Liver (tissue), 9 donors: ENCODE measurements around the gene ARHGAP23. TPM values are rescaled to one million over a fixed set of nuclear protein-coding genes. Genes with fewer than 3 reads are reported as not detected.

Experiments
- DNase-seq: peaks from one replicate; pipeline ENCODE4 v3.0.0-alpha.2; 2017; ENCODE audit warnings: low spot score
- H3K27ac ChIP-seq, 2 donors: one replicate each; pipeline ENCODE4 v1.7.0; 2013; ENCODE audit warnings: inconsistent platforms in 2 of 2, low read length in 2 of 2, control low read depth in 1 of 2, low read depth in 1 of 2, mild to moderate bottlenecking in 1 of 2
- H3K27me3 ChIP-seq, 4 donors: one replicate each; pipeline versions ENCODE4 v1.6.1 to v1.7.0; 2013; ENCODE audit warnings: low read length in 3 of 4, inconsistent platforms in 1 of 4, mild to moderate bottlenecking in 1 of 4, moderate library complexity in 1 of 4; ENCODE audit not compliant: control insufficient read depth in 4 of 4, insufficient read depth in 4 of 4
- H3K36me3 ChIP-seq, 4 donors: one replicate each; pipeline versions ENCODE4 v1.6.1 to v1.7.0; 2013; ENCODE audit warnings: low read length in 3 of 4, mild to moderate bottlenecking in 3 of 4, low read depth in 1 of 4, moderate library complexity in 1 of 4; ENCODE audit not compliant: control insufficient read depth in 4 of 4, insufficient read depth in 3 of 4
- H3K4me1 ChIP-seq, 4 donors: one replicate each; pipeline versions ENCODE4 v1.6.1 to v1.7.0; 2013; ENCODE audit warnings: low read length in 3 of 4, mild to moderate bottlenecking in 3 of 4, moderate library complexity in 1 of 4; ENCODE audit not compliant: control insufficient read depth in 4 of 4, insufficient read depth in 4 of 4
- H3K4me3 ChIP-seq, 3 donors: one replicate each; pipeline versions ENCODE4 v1.6.1 to v1.7.0; 2013; ENCODE audit warnings: low read length in 3 of 3, control low read depth in 1 of 3, low read depth in 1 of 3, mild to moderate bottlenecking in 1 of 3
- H3K9ac ChIP-seq, 2 donors: one replicate each; pipeline ENCODE4 v1.7.0; 2013; ENCODE audit warnings: low read length in 2 of 2, mild to moderate bottlenecking in 2 of 2, moderate library complexity in 2 of 2, control low read depth in 1 of 2, low read depth in 1 of 2
- H3K9me3 ChIP-seq, 4 donors: one replicate each; pipeline versions ENCODE4 v1.6.1 to v1.7.0; 2013; ENCODE audit warnings: low read length in 3 of 4; ENCODE audit not compliant: control insufficient read depth in 4 of 4
- EGR1 ChIP-seq, 2 donors: IDR thresholded peaks; 2 replicates each; pipeline ENCODE4 v1.6.1; 2016 to 2018; ENCODE audit warnings: antibody characterized with exemption in 2 of 2, low read depth in 2 of 2
- FOXA1 ChIP-seq: IDR thresholded peaks from 2 replicates; pipeline ENCODE4 v1.6.1; 2016; ENCODE audit warnings: antibody characterized with exemption
- FOXA2 ChIP-seq: IDR thresholded peaks from 2 replicates; pipeline ENCODE4 v1.6.1; 2016; ENCODE audit warnings: antibody characterized with exemption
- GABPA ChIP-seq, 2 donors: IDR thresholded peaks in 1 of 2; conservative IDR thresholded peaks in 1 of 2; 2 replicates each; pipeline ENCODE4 v1.6.1; 2016; ENCODE audit warnings: antibody characterized with exemption in 2 of 2, mild to moderate bottlenecking in 1 of 2, moderate library complexity in 1 of 2
- HNF4A ChIP-seq, 2 donors: conservative IDR thresholded peaks; 2 replicates each; pipeline ENCODE4 v1.6.1; 2016; ENCODE audit warnings: antibody characterized with exemption in 2 of 2, mild to moderate bottlenecking in 2 of 2
- HNF4G ChIP-seq: IDR thresholded peaks from 2 replicates; pipeline ENCODE4 v1.6.1; 2016; ENCODE audit warnings: antibody characterized with exemption
- JUND ChIP-seq, 2 donors: IDR thresholded peaks; 2 replicates each; pipeline ENCODE4 v1.6.1; 2016; ENCODE audit warnings: antibody characterized with exemption in 2 of 2
- NR2F2 ChIP-seq: IDR thresholded peaks from 2 replicates; pipeline ENCODE4 v1.6.1; 2016; ENCODE audit warnings: antibody characterized with exemption
- RAD21 ChIP-seq, 2 donors: IDR thresholded peaks; 2 replicates each; pipeline ENCODE4 v1.6.1; 2016; ENCODE audit warnings: antibody characterized with exemption in 2 of 2, mild to moderate bottlenecking in 2 of 2
- RXRA ChIP-seq, 2 donors: IDR thresholded peaks; 2 replicates each; pipeline ENCODE4 v1.6.1; 2017 to 2018; ENCODE audit warnings: antibody characterized with exemption in 2 of 2, mild to moderate bottlenecking in 1 of 2
- SP1 ChIP-seq: IDR thresholded peaks from 2 replicates; pipeline ENCODE4 v1.6.1; 2018; ENCODE audit warnings: antibody characterized with exemption, mild to moderate bottlenecking
- TAF1 ChIP-seq: conservative IDR thresholded peaks from 2 replicates; pipeline ENCODE4 v1.6.1; 2016; ENCODE audit warnings: antibody characterized with exemption, mild to moderate bottlenecking
- YY1 ChIP-seq: IDR thresholded peaks from 2 replicates; pipeline ENCODE4 v1.6.1; 2016; ENCODE audit warnings: antibody characterized with exemption, mild to moderate bottlenecking
- WGBS: extraction: QIAGEN DNeasy Blood & Tissue Kit; methylation state at CpG from one replicate; pipeline ENCODE4 v1.1.7; 2013; 5-methylcytosine and 5-hydroxymethylcytosine counted together
- polyA plus RNA-seq, 2 donors: library from polyadenylated mRNA; stranded (reverse) in 1 of 2; unstranded in 1 of 2; fragments of 200-250 nt in 1 of 2; fragments of >200 nt in 1 of 2; fragmentation: Nextera tagmentation in 1 of 2; extraction: Ambion mirVana in 1 of 2; gene quantifications; one replicate each; pipeline versions ENCODE4 v1.2.1 to v1.2.3, GENCODE V29; 2013 to 2015
- total RNA-seq, 2 donors: library from RNA; depleted of rRNA; stranded (reverse); fragments of >200 nt; gene quantifications; one replicate each; pipeline ENCODE4 v1.2.3, GENCODE V29; 2014
- TF ChIP-seq, protein P1 (sequence below): IDR thresholded peaks from 2 replicates; pipeline ENCODE4 v1.6.1; 2016; ENCODE audit warnings: antibody characterized with exemption
- TF ChIP-seq, protein P2 (sequence below): IDR thresholded peaks from 2 replicates; pipeline ENCODE4 v1.6.1; 2016; ENCODE audit warnings: antibody characterized with exemption
- TF ChIP-seq, protein P3 (sequence below): IDR thresholded peaks from 2 replicates; pipeline ENCODE4 v1.6.1; 2016; ENCODE audit warnings: antibody characterized with exemption, mild to moderate bottlenecking
- TF ChIP-seq, protein P4 (sequence below): fragments of 150-350 bp; IDR thresholded peaks from 2 replicates; pipeline ENCODE4 v1.5.1; 2017; ENCODE audit warnings: improper control_type of control experiment, low read depth, low read length; ENCODE audit not compliant: missing input control
- TF ChIP-seq, protein P5 (sequence below): IDR thresholded peaks from 2 replicates; pipeline ENCODE4 v1.6.1; 2016; ENCODE audit warnings: antibody characterized with exemption
- donor health status: healthy.
- donor health status: healthy.
- donor health status: healthy.
- donor health status: healthy.
- donor health status: healthy.

The ARHGAP23 gene
- total and polyA plus RNA-seq, 4 donors: 0.28 to 31.8 (median 4.6) TPM

DNA sequence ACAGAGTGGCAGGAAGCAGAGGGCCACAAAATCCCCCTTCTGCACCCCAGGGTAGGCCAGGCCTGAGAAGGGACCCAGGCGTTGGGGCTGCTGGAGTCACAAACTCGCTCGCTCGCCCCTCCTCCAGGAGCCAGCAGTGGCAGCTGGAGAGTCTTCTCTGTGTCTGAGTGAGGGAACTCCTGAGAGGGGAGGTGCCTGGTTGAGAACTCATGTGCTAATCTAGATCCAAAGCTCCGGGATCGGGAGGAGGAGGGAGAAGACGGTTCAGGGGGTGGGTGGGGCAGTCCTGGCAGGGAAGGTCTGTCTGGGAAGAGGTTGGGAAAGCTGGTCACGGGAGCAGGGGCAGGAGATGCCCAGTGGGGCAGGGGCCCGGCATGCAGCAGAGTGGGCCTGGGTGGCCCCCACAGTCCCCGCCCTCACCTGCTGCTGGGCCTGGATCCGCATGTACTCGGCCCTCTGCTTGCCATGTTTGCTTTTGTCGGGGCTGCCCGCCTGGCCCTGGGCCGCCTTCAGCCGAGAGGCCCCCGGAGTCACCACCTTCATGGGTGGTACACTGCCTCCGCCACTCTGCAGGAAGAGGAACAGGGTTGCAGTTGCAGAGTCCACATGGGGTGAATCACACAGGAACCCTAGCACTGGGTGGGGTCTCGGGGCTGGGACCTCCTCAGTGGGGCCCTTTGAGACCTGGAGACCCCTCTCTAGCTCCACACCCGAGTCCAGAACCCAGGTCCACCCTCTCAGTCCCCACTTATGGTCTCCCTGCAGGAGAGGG, 115.3 kb downstream of the ARHGAP23 start (continued):
- TF ChIP-seq HNF4A (conservative IDR thresholded peaks at IDR 0.05) (no peak), EGR1 (IDR thresholded peaks at IDR 0.05; ENCODE audit: low read depth in 2 of 2) (no peak), FOXA2 (no peak), FOXA1 (no peak), YY1 (no peak), SP1 (no peak), GABPA (IDR thresholded peaks at IDR 0.05 in 1 of 2, conservative IDR thresholded peaks at IDR 0.05 in 1 of 2) (no peak)
- TF ChIP-seq, protein P1, sequence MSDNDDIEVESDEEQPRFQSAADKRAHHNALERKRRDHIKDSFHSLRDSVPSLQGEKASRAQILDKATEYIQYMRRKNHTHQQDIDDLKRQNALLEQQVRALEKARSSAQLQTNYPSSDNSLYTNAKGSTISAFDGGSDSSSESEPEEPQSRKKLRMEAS: no peak

DNA sequence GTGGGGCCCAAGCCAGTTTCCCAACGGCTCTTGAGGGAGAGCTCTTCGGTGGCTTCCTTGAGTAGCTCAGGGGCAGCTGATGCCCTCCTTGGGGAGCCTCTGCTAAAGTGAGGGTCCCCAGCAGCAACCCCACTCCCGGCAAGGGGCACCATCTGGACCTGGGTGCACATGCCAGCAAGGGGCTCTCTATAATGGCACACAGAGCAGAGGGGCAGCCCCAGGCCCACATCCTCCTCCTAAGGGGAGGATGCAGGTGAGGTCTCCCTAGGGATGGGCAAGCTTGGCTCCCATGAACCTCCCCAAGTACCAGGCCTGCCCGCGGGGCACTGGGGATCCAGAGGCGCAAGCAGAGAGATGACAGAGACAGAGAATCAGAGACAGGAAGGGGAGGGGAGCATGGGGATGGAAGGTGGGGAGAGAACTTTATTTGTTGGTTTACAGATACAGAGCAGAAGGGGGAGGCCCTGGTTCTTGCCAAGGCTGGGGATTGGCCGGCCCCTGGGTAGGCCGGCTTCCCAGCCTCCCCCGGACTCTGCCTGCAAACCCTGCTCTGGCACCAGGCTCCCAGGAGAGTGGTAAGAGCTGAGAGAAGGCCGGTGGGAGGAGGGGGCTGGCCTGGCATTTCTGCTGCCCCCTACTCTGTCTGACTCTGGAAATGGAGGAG, 116.0 kb downstream of the ARHGAP23 start:
- WGBS: 89% methylated on average over 10 of the region's 10 CpGs
- no peak for TF ChIP-seq RAD21 (IDR thresholded peaks at IDR 0.05)
- TF ChIP-seq, protein P1: no peak
- no peak for TF ChIP-seq RXRA (IDR thresholded peaks at IDR 0.05)
- TF ChIP-seq FOXA2: no peak
- TF ChIP-seq HNF4G: no peak
- no peak for TF ChIP-seq NR2F2
- TF ChIP-seq, protein P2, sequence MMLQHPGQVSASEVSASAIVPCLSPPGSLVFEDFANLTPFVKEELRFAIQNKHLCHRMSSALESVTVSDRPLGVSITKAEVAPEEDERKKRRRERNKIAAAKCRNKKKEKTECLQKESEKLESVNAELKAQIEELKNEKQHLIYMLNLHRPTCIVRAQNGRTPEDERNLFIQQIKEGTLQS: no peak
- TF ChIP-seq JUND (IDR thresholded peaks at IDR 0.05): no peak
- no peak for TF ChIP-seq HNF4A (conservative IDR thresholded peaks at IDR 0.05)
- TF ChIP-seq EGR1 (IDR thresholded peaks at IDR 0.05; ENCODE audit: low read depth in 2 of 2): no peak
- no peak for TF ChIP-seq YY1
- TF ChIP-seq, protein P3, sequence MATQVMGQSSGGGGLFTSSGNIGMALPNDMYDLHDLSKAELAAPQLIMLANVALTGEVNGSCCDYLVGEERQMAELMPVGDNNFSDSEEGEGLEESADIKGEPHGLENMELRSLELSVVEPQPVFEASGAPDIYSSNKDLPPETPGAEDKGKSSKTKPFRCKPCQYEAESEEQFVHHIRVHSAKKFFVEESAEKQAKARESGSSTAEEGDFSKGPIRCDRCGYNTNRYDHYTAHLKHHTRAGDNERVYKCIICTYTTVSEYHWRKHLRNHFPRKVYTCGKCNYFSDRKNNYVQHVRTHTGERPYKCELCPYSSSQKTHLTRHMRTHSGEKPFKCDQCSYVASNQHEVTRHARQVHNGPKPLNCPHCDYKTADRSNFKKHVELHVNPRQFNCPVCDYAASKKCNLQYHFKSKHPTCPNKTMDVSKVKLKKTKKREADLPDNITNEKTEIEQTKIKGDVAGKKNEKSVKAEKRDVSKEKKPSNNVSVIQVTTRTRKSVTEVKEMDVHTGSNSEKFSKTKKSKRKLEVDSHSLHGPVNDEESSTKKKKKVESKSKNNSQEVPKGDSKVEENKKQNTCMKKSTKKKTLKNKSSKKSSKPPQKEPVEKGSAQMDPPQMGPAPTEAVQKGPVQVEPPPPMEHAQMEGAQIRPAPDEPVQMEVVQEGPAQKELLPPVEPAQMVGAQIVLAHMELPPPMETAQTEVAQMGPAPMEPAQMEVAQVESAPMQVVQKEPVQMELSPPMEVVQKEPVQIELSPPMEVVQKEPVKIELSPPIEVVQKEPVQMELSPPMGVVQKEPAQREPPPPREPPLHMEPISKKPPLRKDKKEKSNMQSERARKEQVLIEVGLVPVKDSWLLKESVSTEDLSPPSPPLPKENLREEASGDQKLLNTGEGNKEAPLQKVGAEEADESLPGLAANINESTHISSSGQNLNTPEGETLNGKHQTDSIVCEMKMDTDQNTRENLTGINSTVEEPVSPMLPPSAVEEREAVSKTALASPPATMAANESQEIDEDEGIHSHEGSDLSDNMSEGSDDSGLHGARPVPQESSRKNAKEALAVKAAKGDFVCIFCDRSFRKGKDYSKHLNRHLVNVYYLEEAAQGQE: no peak
- no peak for TF ChIP-seq SP1
- no peak for TF ChIP-seq GABPA (IDR thresholded peaks at IDR 0.05 in 1 of 2, conservative IDR thresholded peaks at IDR 0.05 in 1 of 2)
- TF ChIP-seq, protein P4, sequence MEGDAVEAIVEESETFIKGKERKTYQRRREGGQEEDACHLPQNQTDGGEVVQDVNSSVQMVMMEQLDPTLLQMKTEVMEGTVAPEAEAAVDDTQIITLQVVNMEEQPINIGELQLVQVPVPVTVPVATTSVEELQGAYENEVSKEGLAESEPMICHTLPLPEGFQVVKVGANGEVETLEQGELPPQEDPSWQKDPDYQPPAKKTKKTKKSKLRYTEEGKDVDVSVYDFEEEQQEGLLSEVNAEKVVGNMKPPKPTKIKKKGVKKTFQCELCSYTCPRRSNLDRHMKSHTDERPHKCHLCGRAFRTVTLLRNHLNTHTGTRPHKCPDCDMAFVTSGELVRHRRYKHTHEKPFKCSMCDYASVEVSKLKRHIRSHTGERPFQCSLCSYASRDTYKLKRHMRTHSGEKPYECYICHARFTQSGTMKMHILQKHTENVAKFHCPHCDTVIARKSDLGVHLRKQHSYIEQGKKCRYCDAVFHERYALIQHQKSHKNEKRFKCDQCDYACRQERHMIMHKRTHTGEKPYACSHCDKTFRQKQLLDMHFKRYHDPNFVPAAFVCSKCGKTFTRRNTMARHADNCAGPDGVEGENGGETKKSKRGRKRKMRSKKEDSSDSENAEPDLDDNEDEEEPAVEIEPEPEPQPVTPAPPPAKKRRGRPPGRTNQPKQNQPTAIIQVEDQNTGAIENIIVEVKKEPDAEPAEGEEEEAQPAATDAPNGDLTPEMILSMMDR: no peak
- TF ChIP-seq, protein P5, sequence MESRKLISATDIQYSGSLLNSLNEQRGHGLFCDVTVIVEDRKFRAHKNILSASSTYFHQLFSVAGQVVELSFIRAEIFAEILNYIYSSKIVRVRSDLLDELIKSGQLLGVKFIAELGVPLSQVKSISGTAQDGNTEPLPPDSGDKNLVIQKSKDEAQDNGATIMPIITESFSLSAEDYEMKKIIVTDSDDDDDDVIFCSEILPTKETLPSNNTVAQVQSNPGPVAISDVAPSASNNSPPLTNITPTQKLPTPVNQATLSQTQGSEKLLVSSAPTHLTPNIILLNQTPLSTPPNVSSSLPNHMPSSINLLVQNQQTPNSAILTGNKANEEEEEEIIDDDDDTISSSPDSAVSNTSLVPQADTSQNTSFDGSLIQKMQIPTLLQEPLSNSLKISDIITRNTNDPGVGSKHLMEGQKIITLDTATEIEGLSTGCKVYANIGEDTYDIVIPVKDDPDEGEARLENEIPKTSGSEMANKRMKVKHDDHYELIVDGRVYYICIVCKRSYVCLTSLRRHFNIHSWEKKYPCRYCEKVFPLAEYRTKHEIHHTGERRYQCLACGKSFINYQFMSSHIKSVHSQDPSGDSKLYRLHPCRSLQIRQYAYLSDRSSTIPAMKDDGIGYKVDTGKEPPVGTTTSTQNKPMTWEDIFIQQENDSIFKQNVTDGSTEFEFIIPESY: no peak
- TF ChIP-seq TAF1: no peak
- no peak for TF ChIP-seq FOXA1
- H3K27me3 ChIP-seq: no peaks in the 10 kb centered on the region

More for the DNA sequence above, 116.0 kb downstream of the ARHGAP23 start:
- Histone ChIP-seq H3K9ac (no peak overlapping the region), H3K4me1 (peaks cover 0 to under 1% (median 0%) of the 10 kb centered on the region in 4 donors), H3K27ac (no peak overlapping the region), H3K4me3 (no peak overlapping the region), H3K36me3 (peaks cover 0 to 2% (median 0%) of the 10 kb centered on the region in 4 donors), H3K9me3 (no peaks in the 10 kb centered on the region)
- no peak for DNase-seq
